HCT116 (cell line): ENCODE measurements around the gene SYNGAP1. TPM values are rescaled to one million over a fixed set of nuclear protein-coding genes. Genes with fewer than 3 reads are reported as not detected.

Source experiments
- ATAC-seq: fragments of 200-7000 bp; cut with Tn5 transposase; 2 replicates; pipeline ENCODE4 v1.9.1; 2020; ENCODE audit warnings: mild to moderate bottlenecking, moderate library complexity
- BruUV-seq: library from RNA; stranded (reverse); fragments of 400-500 nt; replicated peaks from 2 replicates; lab custom pipeline; 2021; lab: Mats Ljungman, UMichigan
- CTCF ChIA-PET: fragments of 300-600 bp; sonication (Branson Sonifier 250); formaldehyde crosslinking; loops from one replicate; lab custom pipeline; 2021; ENCODE audit warnings: antibody characterized with exemption; lab: Charles Lee
- POLR2A ChIA-PET: fragments of 300-600, 350-600 bp; sonication (Branson Sonifier 250); formaldehyde crosslinking; loops from one replicate; lab custom pipeline; 2021; ENCODE audit warnings: antibody characterized with exemption; lab: Charles Lee
- RAD21 ChIA-PET, 2 experiments: fragments of 300-600 bp; sonication (Branson Sonifier 250); formaldehyde crosslinking; loops; one replicate each; lab custom pipeline; 2023; ENCODE audit warnings: low total read pairs in 2 of 2; ENCODE audit not compliant: uncharacterized antibody in 2 of 2, unreplicated experiment in 2 of 2, low non-redundant PET in 1 of 2; lab: Charles Lee
- DNase-seq: peaks from one replicate; pipeline ENCODE4 v3.0.0-alpha.2; 2010; ENCODE audit warnings: low read depth, low spot score
- H2AFZ ChIP-seq: fragments of 200-600 bp; shearing (Covaris generic), sonication (generic); 2 replicates; pipeline ENCODE4 v1.6.1; 2017; ENCODE audit warnings: low read depth, mixed run types, mixed read lengths, antibody characterized with exemption, low read length; ENCODE audit not compliant: poor library complexity, severe bottlenecking
- H3K27ac ChIP-seq: 2 replicates; pipeline ENCODE4 v1.5.1; 2012; ENCODE audit warnings: low read depth, low read length
- H3K27me3 ChIP-seq: fragments of 200-600 bp; sonication (generic); 2 replicates; pipeline ENCODE4 v1.6.1; 2016; ENCODE audit warnings: mixed run types, low read length, mixed read lengths; ENCODE audit not compliant: insufficient read depth
- H3K36me3 ChIP-seq, 2 experiments: fragments of 200-500 bp in 1 of 2; fragments of 200-600 bp in 1 of 2; sonication (Bioruptor generic) in 1 of 2; sonication (generic) in 1 of 2; 2 replicates each; pipeline versions ENCODE4 v1.5.1 to v1.6.1; 2014 to 2016; ENCODE audit warnings: low read length in 2 of 2, inconsistent platforms in 1 of 2, mixed read lengths in 1 of 2, mixed run types in 1 of 2; ENCODE audit not compliant: insufficient read depth in 2 of 2, control insufficient read depth in 1 of 2
- H3K4me1 ChIP-seq, 2 experiments: fragments of 200-600 bp in 1 of 2; sonication (generic) in 1 of 2; 2 replicates each; pipeline versions ENCODE4 v1.5.1 to v1.6.1; 2012 to 2017; ENCODE audit warnings: low read length in 2 of 2, inconsistent platforms in 1 of 2, mild to moderate bottlenecking in 1 of 2, mixed read lengths in 1 of 2, mixed run types in 1 of 2, moderate library complexity in 1 of 2; ENCODE audit not compliant: insufficient read depth in 2 of 2, control insufficient read depth in 1 of 2
- H3K4me2 ChIP-seq: fragments of 200-600 bp; sonication (generic); 2 replicates; pipeline ENCODE4 v1.6.1; 2017; ENCODE audit warnings: mixed run types, low read length, mixed read lengths
- H3K4me3 ChIP-seq, 2 experiments: fragments of 200-600 bp in 1 of 2; sonication (generic) in 1 of 2; replicated peaks in 1 of 2; 2 replicates each; pipeline ENCODE4 v1.5.1; 2011 to 2016; ENCODE audit warnings: low read length in 2 of 2, control low read depth in 1 of 2, low read depth in 1 of 2, mild to moderate bottlenecking in 1 of 2, mixed read lengths in 1 of 2, mixed run types in 1 of 2
- H3K79me2 ChIP-seq: fragments of 200-600 bp; sonication (generic); 2 replicates; pipeline ENCODE4 v1.6.1; 2017; ENCODE audit warnings: mild to moderate bottlenecking, mixed run types, low read length, moderate library complexity, mixed read lengths; ENCODE audit not compliant: insufficient read depth
- H3K9ac ChIP-seq: fragments of 200-600 bp; sonication (generic); 2 replicates; pipeline ENCODE4 v1.6.1; 2016; ENCODE audit warnings: low read length, mixed read lengths
- H3K9me2 ChIP-seq: fragments of 200-600 bp; sonication (generic), shearing (Covaris generic); 2 replicates; pipeline ENCODE4 v1.6.1; 2017; ENCODE audit warnings: mixed run types, mild to moderate bottlenecking, moderate library complexity; ENCODE audit not compliant: insufficient read depth
- H3K9me3 ChIP-seq, 2 experiments: fragments of 200-500 bp in 1 of 2; fragments of 200-600 bp in 1 of 2; sonication (Bioruptor generic) in 1 of 2; sonication (generic) in 1 of 2; 2 replicates each; pipeline ENCODE4 v1.6.1; 2014 to 2017; ENCODE audit warnings: low read length in 2 of 2, mixed read lengths in 2 of 2, inconsistent platforms in 1 of 2, low read depth in 1 of 2, mild to moderate bottlenecking in 1 of 2, mixed run types in 1 of 2, moderate library complexity in 1 of 2; ENCODE audit not compliant: control insufficient read depth in 1 of 2, insufficient read depth in 1 of 2
- H4K20me1 ChIP-seq: fragments of 200-600 bp; sonication (generic), shearing (Covaris generic); 2 replicates; pipeline ENCODE4 v1.6.1; 2017; ENCODE audit warnings: mixed run types, mild to moderate bottlenecking, moderate library complexity; ENCODE audit not compliant: insufficient read depth
- CBX3 ChIP-seq: IDR thresholded peaks from 2 replicates; pipeline ENCODE4 v1.6.1; 2012; ENCODE audit warnings: low read depth
- EGR1 ChIP-seq: IDR thresholded peaks from 2 replicates; pipeline ENCODE4 v1.6.1; 2012; ENCODE audit warnings: low read depth
- ELF1 ChIP-seq: IDR thresholded peaks from 2 replicates; pipeline ENCODE4 v1.6.1; 2012; ENCODE audit warnings: low read depth, borderline replicate concordance
- EZH2 ChIP-seq: fragments of 200-600 bp; sonication (generic); IDR thresholded peaks from 2 replicates; pipeline ENCODE4 v1.6.1; 2017; ENCODE audit warnings: antibody characterized with exemption, mixed run types
- EZH2phosphoT487 ChIP-seq: fragments of 200-600 bp; IDR thresholded peaks from 2 replicates; pipeline ENCODE4 v1.6.1; 2018; ENCODE audit warnings: antibody characterized with exemption, borderline replicate concordance
- FOSL1 ChIP-seq: IDR thresholded peaks from 2 replicates; pipeline ENCODE4 v1.6.1; 2012; ENCODE audit warnings: low read depth
- JUND ChIP-seq: IDR thresholded peaks from 2 replicates; pipeline ENCODE4 v1.6.1; 2012
- POLR2A ChIP-seq: IDR thresholded peaks from 2 replicates; pipeline ENCODE4 v1.7.0; 2011; ENCODE audit warnings: borderline replicate concordance; ENCODE audit not compliant: insufficient read depth, insufficient read length; ENCODE audit errors: extremely low read depth
- POLR2AphosphoS5 ChIP-seq: IDR thresholded peaks from 2 replicates; pipeline ENCODE4 v1.6.1; 2011; ENCODE audit warnings: mild to moderate bottlenecking, low read depth, low read length, moderate library complexity
- SIN3A ChIP-seq: IDR thresholded peaks from 2 replicates; pipeline ENCODE4 v1.6.1; 2012; ENCODE audit warnings: low read depth
- SP1 ChIP-seq: IDR thresholded peaks from 2 replicates; pipeline ENCODE4 v1.6.1; 2012; ENCODE audit warnings: low read depth
- SRF ChIP-seq: IDR thresholded peaks from 2 replicates; pipeline ENCODE4 v1.6.1; 2012; ENCODE audit warnings: low read depth
- TCF7L2 ChIP-seq: IDR thresholded peaks from 2 replicates; pipeline ENCODE4 v1.7.0; 2011; ENCODE audit warnings: borderline replicate concordance, inconsistent platforms; ENCODE audit not compliant: insufficient read depth, insufficient read length; ENCODE audit errors: extremely low read depth
- YY1 ChIP-seq: IDR thresholded peaks from 2 replicates; pipeline ENCODE4 v1.6.1; 2011; ENCODE audit warnings: low read length, low read depth, moderate library complexity, mild to moderate bottlenecking; ENCODE audit not compliant: insufficient replicate concordance; ENCODE audit errors: extremely low read depth
- ZFX ChIP-seq: fragments of 450-650 bp; IDR thresholded peaks from 2 replicates; pipeline ENCODE4 v1.6.1; 2017
- ZNF274 ChIP-seq: fragments of 200-500 bp; sonication (Bioruptor generic); IDR thresholded peaks from 2 replicates; pipeline ENCODE4 v1.6.1; 2014; ENCODE audit warnings: mild to moderate bottlenecking, low read depth, low read length, inconsistent platforms
- intact Hi-C: fragments of 100-400 bp; cut with micrococcal nuclease; formaldehyde crosslinking; loops from 2 replicates; pipeline ENCODE4 v1.10.0; 2022
- total RNA-seq: library from RNA; stranded (reverse); gene quantifications from one replicate; pipeline ENCODE4 v1.2.1, GENCODE V29; 2021; ENCODE audit not compliant: unreplicated experiment
- TF ChIP-seq, protein P1 (sequence below): IDR thresholded peaks from 2 replicates; pipeline ENCODE4 v1.6.1; 2012; ENCODE audit warnings: low read depth
- TF ChIP-seq, protein P2 (sequence below): IDR thresholded peaks from 2 replicates; pipeline ENCODE4 v1.6.1; 2012

The SYNGAP1 gene
- total RNA-seq, 1 experiment from 2014 or later, result 11.5 TPM

DNA sequence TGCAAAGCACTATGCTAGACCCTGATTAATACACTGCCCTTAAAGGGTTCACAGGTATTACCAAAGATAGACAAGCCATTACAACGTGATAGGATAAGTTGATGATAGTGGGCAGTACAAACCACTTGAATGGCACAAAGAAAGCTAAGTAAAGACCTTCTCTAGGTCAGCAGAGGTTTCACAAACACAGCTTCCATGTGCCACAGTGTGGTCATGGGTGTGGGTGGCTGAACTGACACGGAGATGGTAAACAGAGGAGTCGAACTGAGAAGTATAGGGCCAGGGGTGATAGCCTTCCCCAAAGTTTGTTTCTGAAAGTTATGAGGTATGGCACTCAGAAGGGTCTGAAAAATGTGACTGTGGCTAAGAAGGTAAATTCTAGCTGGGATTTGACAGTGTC is 38.8 kb downstream of the SYNGAP1 start:
- Histone ChIP-seq H3K4me1 (peaks cover 5 to 8% of the 10 kb centered on the region in 2 experiments; a peak in 3 of 4 replicates), H3K9ac (no peak overlapping the region), H3K4me3 (no peak overlapping the region), H3K27ac (no peak overlapping the region), H3K9me2 (no peaks in the 10 kb centered on the region), H2AFZ (no peak overlapping the region), H4K20me1 (no peaks in the 10 kb centered on the region), H3K9me3 (no peaks in the 10 kb centered on the region), H3K27me3 (no peaks in the 10 kb centered on the region), H3K79me2 (peaks cover 26% of the 10 kb centered on the region), H3K36me3 (peaks cover 4 to 14% of the 10 kb centered on the region in 2 experiments; a peak in 3 of 4 replicates), H3K4me2 (no peak overlapping the region)
- ChIA-PET POLR2A (no interaction called here), CTCF (no interaction called here), RAD21 (no interaction called here)
- ATAC-seq (no peak), DNase-seq (no peak)
- TF ChIP-seq EZH2phosphoT487, result no peak
- intact Hi-C loops, result no loop called here
- BruUV-seq, result no TSS peak

DNA sequence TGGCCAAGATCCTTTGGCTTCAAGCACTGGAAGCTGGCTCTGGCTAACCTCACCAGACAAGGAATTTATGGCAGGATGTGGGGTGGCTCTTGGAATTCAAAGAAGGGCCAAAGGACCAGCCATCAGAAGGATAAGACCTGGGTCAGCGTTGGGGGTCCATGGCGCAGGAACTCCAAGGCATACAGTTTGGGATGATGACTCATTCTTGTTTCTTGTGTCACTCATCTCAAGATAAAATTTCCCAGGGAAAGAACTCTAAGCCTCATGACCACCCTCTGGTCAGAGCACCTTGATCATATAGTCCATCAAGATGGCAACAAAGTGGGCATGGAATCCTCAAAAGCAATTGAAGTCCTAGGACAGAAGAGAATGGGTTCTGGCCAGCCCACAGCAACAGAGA is 39.4 kb downstream of the SYNGAP1 start:
- Histone ChIP-seq H3K27me3 (no peaks in the 10 kb centered on the region), H3K4me2 (no peak overlapping the region), H3K4me3 (no peak overlapping the region), H3K36me3 (peaks cover 4 to 14% of the 10 kb centered on the region in 2 experiments; a peak in 3 of 4 replicates), H3K27ac (no peak overlapping the region), H3K9ac (no peak overlapping the region), H3K79me2 (peaks cover 23% of the 10 kb centered on the region), H2AFZ (no peak overlapping the region), H3K4me1 (peaks cover 5 to 7% of the 10 kb centered on the region in 2 experiments; a peak in 3 of 4 replicates), H3K9me3 (no peaks in the 10 kb centered on the region), H4K20me1 (no peaks in the 10 kb centered on the region), H3K9me2 (no peaks in the 10 kb centered on the region)
- ChIA-PET RAD21 (no interaction called here), CTCF (no interaction called here), POLR2A (no interaction called here)
- no peak for ATAC-seq
- DNase-seq, result no peak
- intact Hi-C loops, result no loop called here
- no TSS peak for BruUV-seq
- TF ChIP-seq ZFX (no peak), FOSL1 (no peak), EZH2 (no peak), SIN3A (no peak), TCF7L2 (no peak), YY1 (no peak), JUND (no peak), SRF (no peak), EGR1 (no peak), POLR2AphosphoS5 (no peak), POLR2A (no peak), CBX3 (no peak), ELF1 (no peak), SP1 (no peak), ZNF274 (no peak)
- TF ChIP-seq, protein P1, sequence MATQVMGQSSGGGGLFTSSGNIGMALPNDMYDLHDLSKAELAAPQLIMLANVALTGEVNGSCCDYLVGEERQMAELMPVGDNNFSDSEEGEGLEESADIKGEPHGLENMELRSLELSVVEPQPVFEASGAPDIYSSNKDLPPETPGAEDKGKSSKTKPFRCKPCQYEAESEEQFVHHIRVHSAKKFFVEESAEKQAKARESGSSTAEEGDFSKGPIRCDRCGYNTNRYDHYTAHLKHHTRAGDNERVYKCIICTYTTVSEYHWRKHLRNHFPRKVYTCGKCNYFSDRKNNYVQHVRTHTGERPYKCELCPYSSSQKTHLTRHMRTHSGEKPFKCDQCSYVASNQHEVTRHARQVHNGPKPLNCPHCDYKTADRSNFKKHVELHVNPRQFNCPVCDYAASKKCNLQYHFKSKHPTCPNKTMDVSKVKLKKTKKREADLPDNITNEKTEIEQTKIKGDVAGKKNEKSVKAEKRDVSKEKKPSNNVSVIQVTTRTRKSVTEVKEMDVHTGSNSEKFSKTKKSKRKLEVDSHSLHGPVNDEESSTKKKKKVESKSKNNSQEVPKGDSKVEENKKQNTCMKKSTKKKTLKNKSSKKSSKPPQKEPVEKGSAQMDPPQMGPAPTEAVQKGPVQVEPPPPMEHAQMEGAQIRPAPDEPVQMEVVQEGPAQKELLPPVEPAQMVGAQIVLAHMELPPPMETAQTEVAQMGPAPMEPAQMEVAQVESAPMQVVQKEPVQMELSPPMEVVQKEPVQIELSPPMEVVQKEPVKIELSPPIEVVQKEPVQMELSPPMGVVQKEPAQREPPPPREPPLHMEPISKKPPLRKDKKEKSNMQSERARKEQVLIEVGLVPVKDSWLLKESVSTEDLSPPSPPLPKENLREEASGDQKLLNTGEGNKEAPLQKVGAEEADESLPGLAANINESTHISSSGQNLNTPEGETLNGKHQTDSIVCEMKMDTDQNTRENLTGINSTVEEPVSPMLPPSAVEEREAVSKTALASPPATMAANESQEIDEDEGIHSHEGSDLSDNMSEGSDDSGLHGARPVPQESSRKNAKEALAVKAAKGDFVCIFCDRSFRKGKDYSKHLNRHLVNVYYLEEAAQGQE, result no peak
- TF ChIP-seq, protein P2, sequence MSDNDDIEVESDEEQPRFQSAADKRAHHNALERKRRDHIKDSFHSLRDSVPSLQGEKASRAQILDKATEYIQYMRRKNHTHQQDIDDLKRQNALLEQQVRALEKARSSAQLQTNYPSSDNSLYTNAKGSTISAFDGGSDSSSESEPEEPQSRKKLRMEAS, result no peak
